ENCODE measurements around the gene PPCS.

PPCS gene

DNA sequence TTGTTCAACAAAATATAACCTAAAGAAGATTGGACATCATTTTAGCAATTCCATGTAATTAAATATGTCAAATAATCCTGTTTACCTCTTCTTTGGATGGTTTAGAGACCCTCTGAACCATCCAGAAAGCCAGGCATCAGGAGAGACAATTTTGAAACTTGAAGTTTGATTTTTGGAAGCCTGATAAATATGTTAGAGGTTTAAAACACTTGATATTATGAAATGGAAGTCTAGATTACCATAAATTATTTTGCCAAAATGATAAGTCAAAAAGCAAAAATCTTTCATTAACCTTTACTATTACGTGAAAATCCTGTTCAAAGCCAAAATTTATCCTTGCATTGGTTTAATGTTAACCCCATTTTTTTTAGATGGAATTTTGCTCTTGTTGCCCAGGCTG lies 50.2 kb downstream of the PPCS start:
- H3K9me3 ChIP-seq (ENCODE audit: control insufficient read depth, low read length) = no peaks in the 10 kb centered on the region
- no peak overlapping the region for H3K4me3 ChIP-seq (ENCODE audit: insufficient read depth, low read depth, low read length, poor library complexity, severe bottlenecking)
- H3K27ac ChIP-seq (ENCODE audit: insufficient read depth, low read length, poor library complexity, severe bottlenecking) = no peak overlapping the region
- peaks cover 6% of the 10 kb centered on the region for H3K36me3 ChIP-seq (ENCODE audit: control insufficient read depth, insufficient read depth, low read length)
- no peak for DNase-seq
- H3K4me1 ChIP-seq (ENCODE audit: control insufficient read depth, insufficient read depth, low read length, poor library complexity, severe bottlenecking) = no peaks in the 10 kb centered on the region
- H3K27me3 ChIP-seq (replicated peaks; ENCODE audit: control insufficient read depth, insufficient read depth, low read length, poor library complexity, severe bottlenecking) = no peaks in the 10 kb centered on the region

All from effector memory CD4-positive, alpha-beta T cell (primary cell).